ENCODE results near the gene COA7.
"Not testable (repeated sequence)": the region's sequence is repeated elsewhere in the genome, so short reads cannot be mapped to it uniquely, and the experiment has no call there.

Gene COA7

GRCh38 chr1:52697795-52698674 is at the start of gene COA7:
TSS of gene COA7 (minus strand) at chr1:52698347. CDS start at chr1:52698326, 21 bp downstream.
- DNase-seq (ENCODE audit: low read depth) = peak; percentile 62

- no peak for DNase-seq (ENCODE audit: low read depth)
These were observed 49.3 kb upstream of the COA7 start for GRCh38 chr1:52747450-52747849.

DNA sequence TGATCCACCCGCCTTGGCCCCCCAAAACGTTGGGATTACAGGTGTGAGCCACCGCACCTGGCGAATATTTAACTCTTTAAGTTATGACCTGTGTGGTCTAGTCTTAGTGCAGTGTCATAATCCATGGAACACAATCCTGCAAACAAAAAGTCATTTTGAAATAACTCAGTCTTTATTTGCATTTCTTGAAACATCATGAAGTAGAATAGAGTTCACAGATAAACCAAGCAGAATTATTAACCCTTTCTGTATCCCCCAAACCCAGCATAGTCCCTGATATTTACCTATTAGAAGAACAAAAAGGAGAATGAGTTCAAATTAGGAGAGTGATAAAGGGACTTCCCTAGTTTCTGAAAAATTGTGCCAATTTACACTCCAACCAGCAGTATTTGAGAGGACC is 48.0 kb upstream of the COA7 start:
- no peak for DNase-seq (ENCODE audit: low read depth)

DNA sequence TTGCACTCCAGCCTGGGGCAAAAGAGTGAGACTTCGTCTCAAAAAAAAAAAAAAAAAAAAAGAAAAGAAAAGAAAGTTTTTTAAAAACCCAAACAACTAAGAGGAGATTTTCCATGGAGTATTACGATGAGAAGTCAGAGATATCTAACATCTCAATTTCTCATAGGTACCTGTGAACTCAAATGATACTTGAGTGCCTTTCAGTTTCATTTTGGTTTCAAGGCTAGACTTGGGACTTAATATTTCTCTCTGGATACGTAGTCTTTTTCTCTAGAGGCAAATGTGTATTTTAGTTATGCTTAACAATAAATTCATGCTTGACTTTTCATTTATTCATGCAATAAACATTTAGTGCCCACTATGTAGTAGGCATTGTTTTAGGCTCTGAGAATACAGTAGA is 43.1 kb upstream of the COA7 start:
- no peak for DNase-seq (ENCODE audit: low read depth)

DNA sequence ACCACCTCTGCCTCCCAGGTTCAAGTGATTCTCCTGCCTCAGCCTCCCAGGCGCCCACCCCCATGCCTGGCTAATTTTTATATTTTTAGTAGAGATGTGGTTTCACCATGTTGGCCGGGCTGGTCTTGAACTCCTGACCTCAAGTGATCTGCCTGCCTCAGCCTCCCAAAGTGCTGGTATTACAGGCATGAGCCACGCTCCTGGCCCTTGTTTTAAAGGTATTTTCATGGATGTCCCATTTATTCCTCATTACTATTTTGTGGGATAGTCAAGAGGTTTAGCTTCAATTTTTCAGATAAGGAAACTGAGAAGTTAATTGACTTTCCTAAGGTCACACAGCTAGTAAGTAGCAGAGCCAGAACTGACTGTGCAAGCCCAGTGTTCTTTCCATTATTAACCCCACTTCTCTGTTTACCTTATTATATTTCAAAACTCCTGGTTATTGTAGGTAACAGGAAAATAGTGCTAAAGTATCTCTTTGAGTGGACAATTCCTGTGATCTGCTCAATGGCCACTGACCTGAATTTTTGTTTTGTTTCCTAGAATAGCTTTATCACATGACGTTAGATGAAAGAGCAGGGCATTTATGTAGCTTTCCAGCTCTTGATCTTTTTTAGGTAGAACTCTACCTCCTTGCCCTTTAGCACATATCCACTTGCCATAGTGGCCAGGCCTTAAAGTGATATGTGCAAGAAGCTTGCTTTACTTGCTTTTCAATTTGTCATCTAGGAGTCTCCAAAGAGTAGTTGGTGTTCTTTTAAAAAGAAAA is 41.7 kb upstream of the COA7 start:
- no peak for DNase-seq (ENCODE audit: low read depth)

DNA sequence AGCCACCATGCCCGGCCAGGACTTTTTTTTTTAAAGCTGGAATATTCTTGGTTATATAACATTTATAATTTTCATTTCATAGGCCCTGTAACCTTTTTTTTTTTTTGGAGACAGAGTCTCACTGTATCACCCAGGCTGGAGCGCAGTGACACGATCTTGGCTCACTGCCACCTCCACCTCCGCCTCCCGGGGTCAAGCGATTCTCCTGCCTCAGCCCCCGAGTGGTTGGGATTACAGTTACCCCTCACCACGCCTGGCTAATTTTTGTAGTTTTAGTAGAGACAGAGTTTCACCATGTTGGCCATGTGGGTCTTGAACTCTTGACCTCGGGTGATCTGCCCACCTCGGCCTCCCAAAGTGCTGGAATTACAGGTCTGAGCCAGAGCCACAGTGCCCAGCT is 40.7 kb upstream of the COA7 start:
- no peak for DNase-seq (ENCODE audit: low read depth)

- DNase-seq (ENCODE audit: low read depth) = no peak
These were observed 40.0 kb upstream of the COA7 start for GRCh38 chr1:52738148-52738547.

DNA sequence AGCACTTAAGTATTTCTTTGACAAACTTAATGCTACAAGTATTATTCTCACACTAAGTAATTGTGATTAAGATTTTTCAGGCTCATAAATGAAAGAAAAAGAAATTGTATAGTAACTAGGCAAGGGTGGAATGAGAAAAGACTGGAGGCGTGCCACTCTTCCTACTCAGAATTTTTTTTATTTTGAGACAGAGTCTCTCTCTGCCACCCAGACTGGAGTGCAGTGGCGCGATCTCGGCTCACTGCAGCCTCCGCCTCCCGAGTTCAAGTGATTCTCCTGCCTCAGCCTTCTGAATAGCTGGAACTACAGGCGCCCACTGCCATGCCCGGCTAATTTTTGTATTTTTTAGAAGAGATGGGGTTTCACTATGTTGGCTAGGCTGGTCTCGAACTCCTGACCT is 37.2 kb upstream of the COA7 start:
- DNase-seq (ENCODE audit: low read depth) = not testable (repeated sequence)

DNA sequence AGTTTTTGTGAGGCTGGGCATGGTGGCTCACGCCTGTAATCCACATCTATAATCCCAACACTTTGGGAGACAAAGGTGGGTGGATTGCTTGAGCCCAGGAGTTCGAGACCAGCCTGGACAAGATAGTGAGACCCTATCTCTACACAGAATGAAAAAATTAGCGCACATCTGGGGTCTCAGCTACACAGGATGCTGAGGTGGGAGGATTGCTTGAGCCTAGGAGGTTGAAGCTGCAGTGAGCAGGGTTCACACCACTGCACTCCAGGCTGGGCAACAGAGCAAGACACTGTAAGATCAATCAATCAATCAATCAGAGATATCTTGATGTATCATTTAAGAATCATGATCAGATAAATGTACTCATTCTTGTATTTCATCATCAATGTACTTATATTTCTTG is 35.2 kb upstream of the COA7 start:
- no peak for DNase-seq (ENCODE audit: low read depth)

- no peak for DNase-seq (ENCODE audit: low read depth)
These were observed 30.0 kb upstream of the COA7 start for GRCh38 chr1:52727956-52728656.

DNA sequence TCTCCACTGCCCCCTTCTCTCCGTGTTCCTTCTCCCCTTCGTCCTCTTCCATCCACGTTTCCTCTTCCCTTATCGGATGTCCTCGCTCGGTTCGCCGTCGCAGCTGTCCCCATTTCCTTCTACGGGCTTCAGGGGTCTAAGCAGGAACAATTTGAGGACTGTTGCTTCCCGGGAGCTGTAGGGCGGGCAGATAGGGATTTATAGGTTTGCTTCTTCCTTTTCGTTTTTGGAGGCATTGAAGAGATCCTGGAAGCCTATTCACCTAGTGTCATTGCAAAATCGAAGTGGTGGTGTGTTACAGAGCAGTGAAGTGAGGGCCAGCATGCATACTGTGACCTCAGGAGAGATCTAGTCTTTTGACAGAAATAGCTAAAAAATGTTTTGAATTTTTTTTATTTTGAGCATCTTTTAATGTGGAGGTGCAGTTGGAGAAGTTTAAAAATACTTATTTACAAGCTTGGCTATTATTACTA is 29.0 kb upstream of the COA7 start:
- DNase-seq (ENCODE audit: low read depth) = no peak

DNA sequence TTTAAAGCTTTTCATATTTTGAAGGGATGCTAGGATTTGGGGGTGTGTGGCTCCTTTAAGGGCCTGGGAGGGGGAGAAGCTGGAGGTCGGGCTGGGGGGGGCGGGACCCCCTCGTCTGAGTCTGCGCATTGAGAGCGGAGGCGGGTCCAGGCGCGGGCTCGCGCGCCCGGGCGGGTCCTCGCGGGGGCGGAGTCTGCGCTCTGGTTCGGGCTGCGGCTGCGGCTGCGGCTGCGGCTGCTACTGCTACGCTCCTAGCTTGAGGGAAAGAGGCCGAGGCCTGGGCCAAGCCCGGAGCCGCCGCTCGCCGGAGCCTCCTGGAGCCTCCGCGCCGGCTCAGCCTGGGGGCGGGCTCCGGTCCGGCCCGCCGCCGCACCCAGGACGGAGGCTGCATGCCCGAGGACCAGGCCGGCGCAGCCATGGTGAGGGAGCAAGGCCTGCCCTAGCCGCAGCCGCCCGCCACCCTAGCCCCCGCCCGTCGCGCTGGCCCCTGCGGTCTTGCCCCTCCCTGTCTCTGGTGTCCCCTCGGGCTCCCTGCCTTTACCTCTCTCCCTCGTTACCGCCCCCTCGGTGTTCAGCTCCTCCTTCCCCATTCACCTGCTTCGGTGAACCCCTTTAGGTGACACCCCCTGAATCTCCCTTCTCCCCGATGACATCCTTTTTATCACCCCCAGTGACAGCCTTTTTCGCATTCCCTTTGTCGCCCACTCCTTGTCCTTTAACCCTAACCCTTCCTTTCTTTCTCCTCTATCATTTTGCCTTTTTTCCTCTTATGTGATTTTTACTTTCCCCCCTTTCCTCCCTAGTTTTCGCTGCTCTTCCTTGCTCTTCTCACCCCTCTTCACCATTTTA is 28.3 kb upstream of the COA7 start, which contains the start of gene ZYG11B:
TSS of gene ZYG11B (plus strand) at position 189 of the 849 bp plus-strand sequence. CDS start at position 390, 201 bp downstream.
- DNase-seq (ENCODE audit: low read depth) = peak; percentile 67

GRCh38 chr1:52725903-52726264 is 27.7 kb upstream of the COA7 start:
- no peak for DNase-seq (ENCODE audit: low read depth)

DNA sequence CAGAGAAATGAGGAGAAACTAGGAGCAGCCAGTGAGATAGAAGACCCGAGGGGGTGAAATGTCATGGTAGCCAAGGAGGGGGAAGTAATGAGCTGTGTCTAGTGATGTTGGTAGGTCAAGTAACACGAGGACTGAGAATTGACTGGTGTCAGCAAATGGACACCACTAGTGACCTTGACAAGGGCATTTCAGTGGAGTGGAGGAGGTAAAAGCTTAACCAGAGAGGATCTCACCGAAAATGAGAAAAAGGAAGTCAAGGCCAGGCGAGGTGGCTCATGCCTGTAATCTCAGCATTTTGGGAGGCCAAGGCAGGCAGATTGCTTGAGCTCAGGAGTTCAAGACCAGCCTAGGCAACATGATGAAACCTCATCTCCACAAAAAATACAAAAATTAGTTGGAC is 25.1 kb upstream of the COA7 start:
- no peak for DNase-seq (ENCODE audit: low read depth)

GRCh38 chr1:52715296-52715695 is 17.1 kb upstream of the COA7 start:
- DNase-seq (ENCODE audit: low read depth) = not testable (repeated sequence)

DNA sequence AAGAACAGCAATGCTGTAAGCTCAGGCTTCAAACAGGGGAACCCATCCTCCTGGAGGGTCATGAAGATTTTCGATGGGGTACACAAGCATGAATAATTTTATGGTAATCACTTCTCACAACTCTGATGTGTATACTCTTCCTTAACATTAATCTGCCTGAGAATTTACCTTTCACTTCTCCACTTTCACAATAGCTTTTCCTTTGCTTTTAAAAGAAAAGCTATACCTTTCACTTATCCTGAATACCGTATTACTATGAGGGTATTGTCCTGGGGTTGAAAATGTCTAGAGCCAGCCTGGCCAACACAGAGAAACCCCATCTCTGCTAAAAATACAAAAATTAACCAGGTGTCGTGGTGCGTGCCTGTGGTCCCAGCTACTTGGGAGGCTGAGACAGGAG is 15.4 kb upstream of the COA7 start:
- no peak for DNase-seq (ENCODE audit: low read depth)

DNA sequence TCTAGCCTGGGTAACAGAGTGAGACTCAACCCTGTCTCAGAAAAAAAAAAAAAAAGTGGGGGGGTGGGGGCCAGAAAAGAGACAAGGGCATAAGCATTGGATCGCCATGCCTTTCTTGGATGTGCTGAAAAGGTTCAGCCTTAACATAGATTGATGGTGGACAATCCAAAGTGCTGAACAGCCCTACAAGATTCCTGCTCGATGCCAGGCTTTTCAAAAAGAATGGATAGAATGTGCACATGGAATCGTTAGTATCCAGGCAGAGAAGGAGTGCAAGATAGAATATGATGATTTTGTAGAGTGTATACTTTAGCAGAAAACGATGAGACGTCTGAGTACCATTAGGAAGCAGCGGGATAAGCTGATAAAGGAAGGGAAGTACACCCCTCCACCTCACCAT is 10.9 kb upstream of the COA7 start:
- DNase-seq (ENCODE audit: low read depth) = no peak

- DNase-seq (ENCODE audit: low read depth) = peak; percentile 47
These were observed 9.9 kb upstream of the COA7 start for GRCh38 chr1:52707927-52708655.

- no peak for DNase-seq (ENCODE audit: low read depth)
These were observed 9.1 kb upstream of the COA7 start for GRCh38 chr1:52706941-52707926.

Measured in GM04504 (cell line).